GM12872 (cell line): ENCODE data around the gene CIBAR2.

Experiments
- CTCF ChIP-seq: IDR thresholded peaks from 3 replicates; pipeline ENCODE4 v1.5.1; 2011; ENCODE audit warnings: low read depth, mild to moderate bottlenecking, low read length, moderate library complexity; ENCODE audit not compliant: insufficient read depth

The CIBAR2 gene

DNA sequence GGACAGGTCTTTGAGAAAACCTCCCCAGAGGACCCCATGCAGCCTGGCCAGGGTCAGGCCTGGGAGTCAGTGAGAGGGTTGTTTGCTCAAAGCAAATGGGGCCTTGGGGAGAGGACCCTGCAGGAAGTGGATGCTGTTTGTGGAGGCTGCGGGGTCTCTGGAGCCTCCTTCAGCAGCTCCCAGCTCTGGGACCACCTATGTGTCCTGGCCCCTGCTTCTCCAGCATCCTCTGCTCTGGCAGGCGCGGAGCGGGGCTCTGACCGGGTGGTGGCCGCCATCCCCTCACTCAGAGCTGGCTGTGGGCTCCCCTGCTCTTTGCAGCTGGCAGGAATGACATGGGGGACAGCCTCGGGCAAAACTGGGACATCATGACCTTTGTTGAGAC lies 29.8 kb upstream of the CIBAR2 start:
- no peak for TF ChIP-seq CTCF

DNA sequence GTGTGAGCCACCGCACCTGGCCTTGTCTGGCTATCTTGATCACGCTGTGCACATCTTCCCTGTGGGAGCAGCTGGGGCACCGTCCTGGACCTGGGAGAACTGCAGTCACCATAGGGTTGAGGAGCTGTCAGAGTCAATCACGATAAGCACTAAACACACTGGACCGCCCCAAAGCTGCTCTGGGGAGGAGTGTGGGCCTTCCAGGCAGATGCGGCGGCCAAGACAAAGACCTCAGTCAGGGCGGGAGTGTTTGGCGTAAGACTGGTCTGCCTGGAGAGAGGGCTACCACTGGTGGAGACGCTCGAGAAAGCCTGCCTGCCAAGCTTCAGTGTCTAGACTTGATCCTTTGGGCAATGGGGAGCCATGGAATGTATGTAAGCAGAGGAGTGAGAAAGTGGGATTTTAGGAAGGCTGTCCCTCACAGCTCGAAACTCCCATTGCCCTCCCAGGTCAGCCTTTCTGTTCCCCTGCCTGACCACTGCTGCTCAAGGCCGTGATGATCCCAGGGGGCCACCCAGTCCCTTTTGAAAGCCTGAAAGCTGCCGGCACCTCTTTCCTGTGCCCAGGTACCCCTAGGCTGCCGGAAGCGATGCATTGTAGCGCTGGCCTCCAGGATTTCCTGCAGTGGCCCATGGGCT lies 29.3 kb upstream of the CIBAR2 start:
- no peak for TF ChIP-seq CTCF

DNA sequence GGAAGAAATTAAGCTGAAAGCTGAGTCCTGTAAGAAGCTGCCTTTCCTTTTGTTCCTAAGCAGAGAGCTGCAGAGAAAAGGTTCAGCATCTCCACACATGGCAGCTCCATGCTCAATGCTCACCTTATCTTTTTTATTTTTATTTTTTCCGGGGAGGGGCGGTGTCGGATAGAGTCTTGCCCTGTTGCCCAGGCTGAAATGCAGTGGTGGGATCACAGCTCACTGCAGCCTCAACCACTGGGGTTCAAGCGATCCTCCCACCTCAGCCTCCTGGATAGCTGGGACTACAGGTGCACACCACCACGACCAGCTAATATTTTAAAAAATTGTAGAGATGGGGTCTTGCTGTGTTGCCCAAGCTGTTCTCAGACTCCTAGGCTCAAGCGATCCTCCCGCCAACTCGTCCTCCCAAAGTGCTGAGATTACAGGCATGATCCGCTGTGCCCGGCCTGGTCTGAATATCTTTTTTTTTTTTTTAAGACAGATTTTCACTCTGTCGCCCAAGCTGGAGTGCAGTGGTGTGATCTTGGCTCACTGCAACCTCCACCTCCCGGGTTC lies 28.3 kb upstream of the CIBAR2 start:
- no peak for TF ChIP-seq CTCF

DNA sequence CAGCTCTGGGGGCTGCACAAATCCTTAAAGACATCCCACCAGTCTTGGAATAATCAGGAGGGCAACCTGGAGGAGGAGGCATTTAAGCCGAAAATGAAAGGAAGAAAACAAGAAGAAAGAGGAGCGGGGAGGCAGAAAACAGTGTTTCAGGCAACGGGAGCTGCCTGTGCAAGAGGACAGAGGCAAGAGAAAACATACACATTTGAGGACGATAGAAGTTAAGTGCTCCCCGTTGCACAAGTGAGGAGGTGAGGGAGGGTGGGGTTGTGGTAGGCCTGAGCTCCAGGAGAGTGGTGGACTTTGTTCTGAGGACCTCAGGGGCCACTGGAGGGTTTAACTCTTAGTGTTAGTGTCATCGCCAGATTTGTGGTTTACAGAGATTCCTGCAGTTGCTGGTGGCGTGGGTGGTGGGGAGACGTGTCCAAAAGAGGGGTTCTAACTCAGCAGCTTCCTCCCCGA lies 27.6 kb upstream of the CIBAR2 start:
- TF ChIP-seq CTCF = no peak

- no peak for TF ChIP-seq CTCF
Observed at GRCh38 chr16:85138825-85139627, 26.8 kb upstream of the CIBAR2 start.

DNA sequence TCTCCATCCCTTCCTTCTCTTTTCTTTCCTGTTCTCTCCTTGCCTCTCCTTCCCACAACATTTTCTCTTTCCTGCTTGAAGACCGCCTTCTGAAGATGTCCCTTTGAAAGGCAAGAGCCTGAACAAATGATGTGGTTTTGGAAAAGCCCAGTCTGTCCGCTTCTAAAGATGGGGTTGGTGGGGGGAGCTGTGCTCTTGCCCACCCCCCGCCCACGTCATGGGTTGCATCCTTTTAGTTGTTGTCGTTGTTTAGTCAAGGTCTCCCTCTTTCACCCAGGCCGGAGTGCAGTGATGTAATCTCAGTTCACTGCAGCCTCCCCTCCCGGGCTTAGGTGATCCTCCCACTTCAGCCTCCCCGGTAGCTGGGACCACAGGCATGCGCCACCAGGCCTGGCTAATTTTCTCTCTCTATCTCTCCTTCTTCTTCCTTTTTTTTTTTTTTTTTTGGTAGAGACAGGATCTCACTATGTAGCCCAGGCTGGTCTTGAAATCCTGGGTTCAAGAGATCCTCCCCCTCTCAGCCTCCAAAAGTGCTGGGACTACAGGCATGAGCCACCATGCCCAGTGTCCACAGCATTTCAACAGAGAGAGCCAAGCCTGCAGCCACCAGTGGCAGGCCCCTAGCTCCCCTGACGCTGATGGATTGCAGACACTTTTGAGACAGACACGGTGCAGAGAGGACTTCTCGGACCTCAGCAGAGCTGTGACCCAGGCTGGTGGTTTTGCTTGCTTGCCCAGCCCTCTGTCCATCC lies 26.0 kb upstream of the CIBAR2 start:
- no peak for TF ChIP-seq CTCF
